Measurements from ENCODE around the gene TNNI3K. TPM values are rescaled to one million over a fixed set of nuclear protein-coding genes. Genes with fewer than 3 reads are reported as not detected.

Gene TNNI3K
- total RNA-seq, 4 donors from 2014 or later, result 0.19 TPM; not detected in 3

- H3K27ac ChIP-seq, result no peak overlapping the region
Observed at GRCh38 chr1:74485622-74486021, 250.4 kb downstream of the TNNI3K start.

GRCh38 chr1:74486036-74486435 lies 250.8 kb downstream of the TNNI3K start:
- intact Hi-C loops (cut with DNase I), result no loop called here
- WGBS, 2 donors, result 20 to 29% methylated on average over 1 of the region's 1 CpG
- no peaks in the 10 kb centered on the region for H3K36me3 ChIP-seq
- H3K4me3 ChIP-seq, result no peak overlapping the region
- no peak overlapping the region for H3K27ac ChIP-seq
- TF ChIP-seq CTCF (IDR thresholded peaks at IDR 0.05), result no peak
- no peak for TF ChIP-seq POLR2A (IDR thresholded peaks at IDR 0.05)
- no peaks in the 10 kb centered on the region for H3K4me1 ChIP-seq
- no peak for DNase-seq
- no peaks in the 10 kb centered on the region for H3K9me3 ChIP-seq
- H3K27me3 ChIP-seq, result no peaks in the 10 kb centered on the region

More at GRCh38 chr1:74485622-74486021, 250.4 kb downstream of the TNNI3K start:
- DNase-seq, result no peak
- H3K36me3 ChIP-seq, result no peaks in the 10 kb centered on the region
- H3K4me1 ChIP-seq, result no peaks in the 10 kb centered on the region
- intact Hi-C loops (cut with DNase I), result no loop called here
- H3K4me3 ChIP-seq, result no peak overlapping the region
- H3K27me3 ChIP-seq, result no peaks in the 10 kb centered on the region
- TF ChIP-seq CTCF (IDR thresholded peaks at IDR 0.05) (no peak), POLR2A (IDR thresholded peaks at IDR 0.05) (no peak)
- no peaks in the 10 kb centered on the region for H3K9me3 ChIP-seq
- WGBS, 2 donors, result 70 to 86% methylated on average over 3 of the region's 3 CpGs

- TF ChIP-seq POLR2A (IDR thresholded peaks at IDR 0.05) (no peak), CTCF (IDR thresholded peaks at IDR 0.05) (no peak)
- no peak overlapping the region for H3K27ac ChIP-seq
- H3K9me3 ChIP-seq, result no peaks in the 10 kb centered on the region
- intact Hi-C loops (cut with DNase I), result no loop called here
- no peaks in the 10 kb centered on the region for H3K36me3 ChIP-seq
- H3K4me1 ChIP-seq, result no peaks in the 10 kb centered on the region
- H3K27me3 ChIP-seq, result no peaks in the 10 kb centered on the region
- DNase-seq, result no peak
- H3K4me3 ChIP-seq, result no peak overlapping the region
Observed at GRCh38 chr1:74496669-74497068, 261.5 kb downstream of the TNNI3K start.

GRCh38 chr1:74498901-74499300 lies 263.7 kb downstream of the TNNI3K start:
- H3K9me3 ChIP-seq, result no peaks in the 10 kb centered on the region
- H3K4me3 ChIP-seq, result no peak overlapping the region
- no peaks in the 10 kb centered on the region for H3K4me1 ChIP-seq
- H3K27ac ChIP-seq, result no peak overlapping the region
- intact Hi-C loops (cut with DNase I), result no loop called here
- no peak for DNase-seq
- WGBS, 2 donors, result 72 to 76% methylated on average over 3 of the region's 3 CpGs
- TF ChIP-seq POLR2A (IDR thresholded peaks at IDR 0.05), result no peak
- no peak for TF ChIP-seq CTCF (IDR thresholded peaks at IDR 0.05)
- H3K36me3 ChIP-seq, result no peaks in the 10 kb centered on the region
- H3K27me3 ChIP-seq, result no peaks in the 10 kb centered on the region

GRCh38 chr1:74502432-74502831 lies 267.2 kb downstream of the TNNI3K start:
- H3K4me3 ChIP-seq, result no peak overlapping the region
- no peaks in the 10 kb centered on the region for H3K36me3 ChIP-seq
- intact Hi-C loops (cut with DNase I), result no loop called here
- TF ChIP-seq CTCF (IDR thresholded peaks at IDR 0.05) (no peak), POLR2A (IDR thresholded peaks at IDR 0.05) (no peak)
- H3K9me3 ChIP-seq, result no peaks in the 10 kb centered on the region
- H3K4me1 ChIP-seq, result no peaks in the 10 kb centered on the region
- DNase-seq, result no peak
- 16 to 31% methylated on average over 4 of the region's 4 CpGs for WGBS, 2 donors
- H3K27ac ChIP-seq, result no peak overlapping the region
- no peaks in the 10 kb centered on the region for H3K27me3 ChIP-seq
